Measurements from ENCODE around the gene ZNF688. TPM values are rescaled to one million over a fixed set of nuclear protein-coding genes. Genes with fewer than 3 reads are reported as not detected.

Gene ZNF688
- total RNA-seq, 1 donor from 2014 or later = 9.2 TPM

- peaks cover 27% of the 10 kb centered on the region for H3K4me1 Mint-ChIP-seq (ENCODE audit: low read depth)
- intact Hi-C loops (cut with micrococcal nuclease) = loop anchor here (2.0 kb wide), 1 partner anchor 65 kb away; no protein-coding TSS in a partner anchor
These were observed 37.7 kb downstream of the ZNF688 start for GRCh38 chr16:30533748-30534367.

DNA sequence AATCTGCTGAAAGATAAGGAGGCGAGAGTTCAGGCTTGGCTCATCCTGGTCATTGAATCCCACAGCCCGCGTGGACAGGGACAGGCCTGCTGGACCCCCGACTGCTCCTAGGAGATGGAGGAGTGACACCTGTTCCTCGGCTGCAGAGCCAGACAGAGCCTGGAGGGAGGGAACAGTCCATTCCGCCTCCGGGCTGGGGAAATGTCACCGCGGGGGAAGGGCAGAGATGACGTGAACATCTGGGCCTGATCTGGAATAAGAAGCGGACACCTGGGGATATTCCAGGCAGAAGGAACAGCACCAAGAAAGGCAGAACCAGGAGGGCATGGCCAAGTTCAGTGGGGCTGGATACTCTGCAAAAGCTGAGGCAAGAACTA, 38.4 kb downstream of the ZNF688 start:
- peaks cover 41% of the 10 kb centered on the region for H3K36me3 Mint-ChIP-seq (ENCODE audit: low read depth)
- no peaks in the 10 kb centered on the region for H3K27me3 Mint-ChIP-seq (ENCODE audit: low read depth)
- H3K27ac Mint-ChIP-seq = peak overlapping the region; percentile 81
- peaks cover 31% of the 10 kb centered on the region for H3K4me1 Mint-ChIP-seq (ENCODE audit: low read depth)
- intact Hi-C loops (cut with micrococcal nuclease) = no loop called here
- H3K9me3 Mint-ChIP-seq = no peaks in the 10 kb centered on the region
- DNase-seq (ENCODE audit: low spot score) = no peak
- H3K4me3 Mint-ChIP-seq (ENCODE audit: low read depth) = peak overlapping the region; percentile 81

More at GRCh38 chr16:30533748-30534367, 37.7 kb downstream of the ZNF688 start:
- peak overlapping the region; percentile 92 for H3K27ac Mint-ChIP-seq
- H3K4me3 Mint-ChIP-seq (ENCODE audit: low read depth) = peak overlapping the region; percentile 99
- no peaks in the 10 kb centered on the region for H3K27me3 Mint-ChIP-seq (ENCODE audit: low read depth)
- H3K36me3 Mint-ChIP-seq (ENCODE audit: low read depth) = peaks cover 42% of the 10 kb centered on the region
- no peak for DNase-seq (ENCODE audit: low spot score)
- H3K9me3 Mint-ChIP-seq = no peaks in the 10 kb centered on the region

GRCh38 chr16:30532285-30533145, 39.0 kb downstream of the ZNF688 start:
- Mint-ChIP-seq H3K4me3 (ENCODE audit: low read depth) (peak overlapping the region; percentile 81), H3K27ac (peak overlapping the region; percentile 81), H3K4me1 (ENCODE audit: low read depth) (peaks cover 33% of the 10 kb centered on the region), H3K27me3 (ENCODE audit: low read depth) (no peaks in the 10 kb centered on the region), H3K36me3 (ENCODE audit: low read depth) (peaks cover 34% of the 10 kb centered on the region), H3K9me3 (no peaks in the 10 kb centered on the region)
- intact Hi-C loops (cut with micrococcal nuclease) = no loop called here
- DNase-seq (ENCODE audit: low spot score) = no peak

GRCh38 chr16:30530163-30531037, 41.1 kb downstream of the ZNF688 start:
- Mint-ChIP-seq H3K27me3 (ENCODE audit: low read depth) (no peaks in the 10 kb centered on the region), H3K4me3 (ENCODE audit: low read depth) (no peak overlapping the region), H3K4me1 (ENCODE audit: low read depth) (peaks cover 27% of the 10 kb centered on the region), H3K27ac (peak overlapping the region; percentile 22), H3K36me3 (ENCODE audit: low read depth) (peaks cover 20% of the 10 kb centered on the region), H3K9me3 (no peaks in the 10 kb centered on the region)
- no peak for DNase-seq (ENCODE audit: low spot score)
- intact Hi-C loops (cut with micrococcal nuclease) = no loop called here

GRCh38 chr16:30528799-30529457, 42.6 kb downstream of the ZNF688 start:
- intact Hi-C loops (cut with micrococcal nuclease) = loop anchor here (5.0 kb wide), 3 partner anchors 82 to 157 kb away; partner anchors contain the start of genes DCTPP1, MYL11, SEPHS2 and TBC1D10B
- H3K4me1 Mint-ChIP-seq (ENCODE audit: low read depth) = peaks cover 24% of the 10 kb centered on the region
- peaks cover 14% of the 10 kb centered on the region for H3K36me3 Mint-ChIP-seq (ENCODE audit: low read depth)
- H3K9me3 Mint-ChIP-seq = no peaks in the 10 kb centered on the region
- no peaks in the 10 kb centered on the region for H3K27me3 Mint-ChIP-seq (ENCODE audit: low read depth)
- H3K4me3 Mint-ChIP-seq (ENCODE audit: low read depth) = peak overlapping the region; percentile 30
- DNase-seq (ENCODE audit: low spot score) = no peak
- no peak overlapping the region for H3K27ac Mint-ChIP-seq

DNA sequence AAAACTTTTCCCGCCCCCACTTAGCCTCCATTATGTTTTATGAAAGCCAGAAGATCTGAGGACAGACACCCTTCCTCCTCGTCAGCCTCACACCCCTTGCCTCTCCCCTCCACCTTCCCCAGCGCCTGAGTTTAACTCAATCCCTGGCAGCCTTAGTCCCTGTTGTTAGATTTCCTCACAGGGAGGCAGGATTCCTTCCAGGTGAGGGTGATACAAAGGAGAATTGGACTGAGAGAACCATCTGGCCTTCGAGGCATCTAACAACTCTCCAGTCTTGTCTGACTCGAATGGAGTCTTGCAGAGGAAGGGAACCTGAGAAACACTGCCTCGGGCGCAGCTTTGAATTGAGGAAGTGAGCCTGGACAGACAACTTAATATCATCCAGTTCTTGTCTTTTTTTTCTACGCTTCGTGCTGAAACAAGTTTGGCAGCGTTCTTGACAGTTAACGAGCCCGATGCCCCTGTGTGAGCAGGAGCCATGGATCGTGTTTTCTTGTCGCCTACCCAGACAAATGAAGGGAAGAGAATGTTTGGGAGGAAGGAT, 43.8 kb downstream of the ZNF688 start:
- H3K36me3 Mint-ChIP-seq (ENCODE audit: low read depth) = peaks cover 11% of the 10 kb centered on the region
- no peaks in the 10 kb centered on the region for H3K9me3 Mint-ChIP-seq
- DNase-seq (ENCODE audit: low spot score) = no peak
- H3K27ac Mint-ChIP-seq = peak overlapping the region; percentile 67
- H3K4me3 Mint-ChIP-seq (ENCODE audit: low read depth) = peak overlapping the region; percentile 84
- H3K4me1 Mint-ChIP-seq (ENCODE audit: low read depth) = peaks cover 20% of the 10 kb centered on the region
- H3K27me3 Mint-ChIP-seq (ENCODE audit: low read depth) = no peaks in the 10 kb centered on the region
- intact Hi-C loops (cut with micrococcal nuclease) = loop anchor here (1.0 to 5.0 kb wide), 7 partner anchors 8 to 155 kb away; partner anchors contain the start of genes DCTPP1, FBRS, ITGAL and MYL11

DNA sequence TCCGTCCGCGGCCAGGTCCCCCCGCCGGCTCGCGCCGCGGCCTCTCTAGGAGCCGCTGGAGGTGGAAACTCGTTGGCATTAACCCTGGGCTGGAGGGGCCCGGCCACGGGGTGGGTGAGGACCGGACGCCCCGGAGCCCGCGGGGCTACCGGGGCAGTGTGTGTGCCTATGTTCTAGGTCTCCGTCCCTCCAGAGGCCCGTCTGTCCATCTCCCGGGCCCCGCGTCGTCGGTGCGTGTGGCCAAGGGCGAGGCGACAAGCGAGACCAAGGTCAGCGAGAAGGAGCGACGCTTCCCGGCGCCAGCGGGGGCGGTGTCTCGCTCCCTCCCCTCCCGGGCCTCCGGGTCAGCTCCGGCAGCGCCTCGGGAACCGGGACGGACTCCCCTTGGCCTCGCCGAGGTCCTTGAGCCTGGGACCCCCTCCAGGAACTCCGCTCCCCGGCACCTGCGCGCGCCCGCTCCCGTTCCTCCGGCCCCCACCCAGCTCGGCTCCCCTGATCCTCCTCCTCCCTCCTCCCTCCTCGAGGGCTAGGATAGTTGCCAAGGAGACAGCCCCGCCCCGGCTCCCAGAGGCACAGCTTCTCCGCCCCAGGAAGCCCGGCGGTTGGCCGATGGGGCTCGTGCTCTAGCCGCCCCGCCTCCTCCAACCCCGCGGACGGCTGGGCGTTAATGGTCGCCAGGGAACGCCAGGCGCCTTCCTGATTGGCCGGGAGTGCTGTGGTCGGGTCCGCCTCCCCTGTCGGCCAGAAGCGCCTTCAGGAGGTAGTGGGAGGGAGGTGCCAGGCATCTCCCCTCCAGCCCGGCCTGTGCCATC, 44.5 kb downstream of the ZNF688 start:
- Mint-ChIP-seq H3K27ac (peak overlapping the region; percentile 67), H3K9me3 (no peaks in the 10 kb centered on the region), H3K36me3 (ENCODE audit: low read depth) (peaks cover 14% of the 10 kb centered on the region), H3K27me3 (ENCODE audit: low read depth) (no peaks in the 10 kb centered on the region), H3K4me3 (ENCODE audit: low read depth) (peak overlapping the region; percentile 84), H3K4me1 (ENCODE audit: low read depth) (peaks cover 23% of the 10 kb centered on the region)
- intact Hi-C loops (cut with micrococcal nuclease) = loop anchor here (1.0 to 5.0 kb wide), 7 partner anchors 8 to 155 kb away; partner anchors contain the start of genes DCTPP1, FBRS, ITGAL and MYL11
- DNase-seq (ENCODE audit: low spot score) = peak; percentile 94

DNA sequence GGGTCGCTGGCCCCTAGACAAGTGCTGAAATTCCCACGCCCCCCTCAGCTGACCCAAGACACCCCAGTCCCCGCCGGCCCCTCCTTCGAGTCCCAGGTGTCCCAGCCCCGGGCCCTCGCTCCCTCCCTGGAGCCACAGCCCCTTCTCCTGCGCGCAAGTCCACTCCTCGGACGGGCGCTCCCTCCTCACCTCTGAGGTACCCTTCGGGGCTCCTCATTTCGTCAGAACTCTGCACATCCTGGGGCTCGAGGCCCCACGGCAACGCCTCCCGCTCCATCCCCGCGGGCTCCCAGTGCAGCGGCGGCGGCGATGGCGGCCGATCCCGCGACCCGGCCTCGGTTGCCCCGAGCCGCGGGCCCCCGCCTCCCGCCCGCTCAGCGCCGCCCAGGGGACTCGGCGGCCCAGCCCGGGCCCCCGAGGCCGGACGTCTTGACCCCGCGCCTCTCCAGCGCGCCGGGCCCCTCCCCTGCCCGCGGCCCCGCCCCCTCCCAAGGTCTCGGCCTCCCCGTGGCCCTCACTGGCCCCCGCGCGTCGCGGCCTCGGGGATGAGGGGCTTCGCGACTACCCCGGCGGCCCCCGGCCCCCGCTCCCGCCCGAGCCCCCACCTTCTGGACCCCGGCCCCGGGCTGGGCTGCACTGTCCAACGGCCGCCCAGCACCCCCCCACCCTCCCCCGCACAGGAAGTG, 45.2 kb downstream of the ZNF688 start, which contains the start of gene ZNF768:
Gene ZNF768 (minus strand): TSS at position 430 of the 686 bp plus-strand sequence. CDS start 153 bp downstream, at position 277.
- Mint-ChIP-seq H3K27ac (peak within 1 kb of the TSS; percentile 67), H3K4me3 (ENCODE audit: low read depth) (peak within 1 kb of the TSS; percentile 84), H3K9me3 (no peaks in the 10 kb centered on the region), H3K36me3 (ENCODE audit: low read depth) (peaks cover 16% of the 10 kb centered on the region), H3K27me3 (ENCODE audit: low read depth) (no peaks in the 10 kb centered on the region), H3K4me1 (ENCODE audit: low read depth) (peaks cover 23% of the 10 kb centered on the region)
- DNase-seq (ENCODE audit: low spot score) = no peak
- intact Hi-C loops (cut with micrococcal nuclease) = loop anchor here (2.0 to 5.0 kb wide), 6 partner anchors 47 to 154 kb away; partner anchors contain the start of genes DCTPP1, FBRS, ITGAL and MYL11

DNA sequence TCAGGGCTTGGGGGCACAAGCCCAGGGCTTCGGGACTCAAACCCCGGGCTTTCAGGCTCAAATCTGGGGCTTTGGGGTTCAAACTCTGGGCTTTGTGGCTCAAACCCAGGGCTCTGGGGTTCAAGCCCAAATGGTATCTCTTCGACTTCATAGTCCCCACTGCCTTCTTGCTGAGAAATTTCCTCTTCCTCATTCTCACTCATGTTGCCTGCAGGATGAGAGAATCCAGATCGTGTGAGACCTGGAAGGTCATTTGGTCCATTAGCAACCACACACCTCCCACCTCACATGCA, 45.7 kb downstream of the ZNF688 start:
- Mint-ChIP-seq H3K4me1 (ENCODE audit: low read depth) (peaks cover 23% of the 10 kb centered on the region), H3K36me3 (ENCODE audit: low read depth) (peaks cover 15% of the 10 kb centered on the region), H3K4me3 (ENCODE audit: low read depth) (peak overlapping the region; percentile 82), H3K27me3 (ENCODE audit: low read depth) (no peaks in the 10 kb centered on the region), H3K27ac (peak overlapping the region; percentile 55), H3K9me3 (no peaks in the 10 kb centered on the region)
- DNase-seq (ENCODE audit: low spot score) = no peak
- intact Hi-C loops (cut with micrococcal nuclease) = loop anchor here (2.0 to 5.0 kb wide), 6 partner anchors 47 to 153 kb away; partner anchors contain the start of genes DCTPP1, FBRS, ITGAL and MYL11

- H3K27ac Mint-ChIP-seq = no peak overlapping the region
- H3K4me3 Mint-ChIP-seq (ENCODE audit: low read depth) = peak overlapping the region; percentile 37
- intact Hi-C loops (cut with micrococcal nuclease) = loop anchor here (5.0 kb wide), 3 partner anchors 78 to 153 kb away; partner anchors contain the start of genes DCTPP1, MYL11, SEPHS2 and TBC1D10B
These were observed 46.6 kb downstream of the ZNF688 start for GRCh38 chr16:30524575-30525568.

More at GRCh38 chr16:30524575-30525568, 46.6 kb downstream of the ZNF688 start:
- Mint-ChIP-seq H3K27me3 (ENCODE audit: low read depth) (no peaks in the 10 kb centered on the region), H3K4me1 (ENCODE audit: low read depth) (peaks cover 18% of the 10 kb centered on the region), H3K9me3 (no peaks in the 10 kb centered on the region), H3K36me3 (ENCODE audit: low read depth) (peaks cover 23% of the 10 kb centered on the region)
- DNase-seq (ENCODE audit: low spot score) = no peak

Measured in activated T-helper 2 cell treated with anti-CD3 and anti-CD28 coated beads, Interferon-gamma antibody, Interleukin-2, Interleukin-4, amounts not matched to agents 10 μg/mL and 5 μg/mL and 100 μg/mL, durations not matched to agents 14 hours and 24 hours and 36 hours (primary cell).